IMR-90 (cell line): ENCODE data around the gene EBF3. TPM values are rescaled to one million over a fixed set of nuclear protein-coding genes. Genes with fewer than 3 reads are reported as not detected.

ENCODE experiments used
- ATAC-seq: fragments of 200-7000 bp; cut with Tn5 transposase; 2 replicates; pipeline ENCODE4 v1.9.1; 2020; ENCODE audit warnings: low read depth, mild to moderate bottlenecking, moderate library complexity
- BruUV-seq: library from RNA; stranded (reverse); fragments of 400-500 nt; replicated peaks from 2 replicates; lab custom pipeline; 2021; lab: Mats Ljungman, UMichigan
- CTCF ChIA-PET: fragments of 300-600 bp; formaldehyde crosslinking; extraction: SDS; loops from one replicate; lab custom pipeline; 2021; ENCODE audit warnings: antibody characterized with exemption; lab: Yijun Ruan, JAX
- POLR2A ChIA-PET: fragments of 300-600 bp; sonication (Branson Sonifier 250); formaldehyde crosslinking; loops from one replicate; lab custom pipeline; 2022; ENCODE audit warnings: antibody characterized with exemption; ENCODE audit not compliant: unreplicated experiment; lab: Charles Lee
- DNase-seq: peaks from one replicate; pipeline ENCODE4 v3.0.0; 2013
- H2AFZ ChIP-seq: replicated peaks from 2 replicates; pipeline ENCODE3; 2013; ENCODE audit warnings: low read length, mild to moderate bottlenecking; ENCODE audit not compliant: poor library complexity
- H2AK5ac ChIP-seq: 2 replicates; pipeline ENCODE4 v1.6.1; 2013; ENCODE audit warnings: low read depth, low read length, inconsistent platforms
- H2AK9ac ChIP-seq: replicated peaks from 2 replicates; pipeline ENCODE3; 2013; ENCODE audit warnings: mild to moderate bottlenecking, low read depth, low read length, moderate library complexity; ENCODE audit not compliant: poor library complexity
- H2BK120ac ChIP-seq: 2 replicates; pipeline ENCODE4 v1.6.1; 2013; ENCODE audit warnings: low read depth, low read length, inconsistent platforms
- H2BK15ac ChIP-seq: 3 replicates; pipeline ENCODE4 v1.6.1; 2013; ENCODE audit warnings: low read depth, low read length, inconsistent platforms
- H2BK20ac ChIP-seq: 2 replicates; pipeline ENCODE4 v1.6.1; 2013; ENCODE audit warnings: low read depth, mild to moderate bottlenecking, inconsistent platforms, low read length, moderate library complexity
- H2BK5ac ChIP-seq: 2 replicates; pipeline ENCODE4 v1.6.1; 2013; ENCODE audit warnings: mild to moderate bottlenecking, low read depth, low read length, inconsistent platforms; ENCODE audit not compliant: poor library complexity, severe bottlenecking
- H3K14ac ChIP-seq: replicated peaks from 2 replicates; pipeline ENCODE4 v1.6.1; 2013; ENCODE audit warnings: low read depth, low read length, inconsistent platforms
- H3K18ac ChIP-seq: 2 replicates; pipeline ENCODE4 v1.6.1; 2013; ENCODE audit warnings: low read depth, low read length, control low read depth
- H3K23ac ChIP-seq: 2 replicates; pipeline ENCODE4 v1.6.1; 2013; ENCODE audit warnings: low read depth, low read length, inconsistent platforms
- H3K27ac ChIP-seq: 2 replicates; pipeline ENCODE4 v1.5.1; 2013; ENCODE audit warnings: mild to moderate bottlenecking, control low read depth, low read length; ENCODE audit not compliant: insufficient read depth
- H3K27me3 ChIP-seq: 2 replicates; pipeline ENCODE4 v1.6.1; 2013; ENCODE audit warnings: low read length; ENCODE audit not compliant: control insufficient read depth, insufficient read depth
- H3K36me3 ChIP-seq: 2 replicates; pipeline ENCODE4 v1.6.1; 2013; ENCODE audit warnings: low read length, mixed read lengths; ENCODE audit not compliant: control insufficient read depth, insufficient read depth
- H3K4ac ChIP-seq: 2 replicates; pipeline ENCODE4 v1.6.1; 2013; ENCODE audit warnings: low read depth, low read length, inconsistent platforms
- H3K4me1 ChIP-seq: 2 replicates; pipeline ENCODE4 v1.6.1; 2013; ENCODE audit warnings: low read length, mixed read lengths; ENCODE audit not compliant: control insufficient read depth, insufficient read depth
- H3K4me2 ChIP-seq: 2 replicates; pipeline ENCODE4 v1.6.1; 2013; ENCODE audit warnings: low read depth, mild to moderate bottlenecking, control low read depth, low read length, moderate library complexity
- H3K4me3 ChIP-seq: 2 replicates; pipeline ENCODE4 v1.5.1; 2013; ENCODE audit warnings: low read depth, mild to moderate bottlenecking, control low read depth, low read length, moderate library complexity; ENCODE audit not compliant: insufficient read depth
- H3K56ac ChIP-seq: 2 replicates; pipeline ENCODE4 v1.6.1; 2013; ENCODE audit warnings: low read length, inconsistent platforms; ENCODE audit not compliant: insufficient read depth; ENCODE audit errors: extremely low read depth
- H3K79me1 ChIP-seq, 2 experiments: 2 replicates each; pipeline ENCODE4 v1.6.1; 2013; ENCODE audit warnings: low read length in 2 of 2, inconsistent platforms in 1 of 2, low read depth in 1 of 2
- H3K9ac ChIP-seq: 2 replicates; pipeline ENCODE4 v1.6.1; 2013; ENCODE audit warnings: low read depth, low read length, control low read depth
- H3K9me1 ChIP-seq: 2 replicates; pipeline ENCODE4 v1.6.1; 2013; ENCODE audit warnings: low read length, inconsistent platforms; ENCODE audit not compliant: insufficient read depth
- H3K9me3 ChIP-seq: 2 replicates; pipeline ENCODE4 v1.6.1; 2013; ENCODE audit warnings: low read length; ENCODE audit not compliant: control insufficient read depth, insufficient read depth
- H4K20me1 ChIP-seq: 2 replicates; pipeline ENCODE4 v1.6.1; 2013; ENCODE audit warnings: low read length, inconsistent platforms; ENCODE audit not compliant: insufficient read depth
- H4K5ac ChIP-seq: 2 replicates; pipeline ENCODE4 v1.6.1; 2013; ENCODE audit warnings: mild to moderate bottlenecking, low read depth, low read length, control low read depth
- H4K8ac ChIP-seq, 2 experiments: 2 replicates each; pipeline ENCODE4 v1.6.1; 2013; ENCODE audit warnings: low read depth in 2 of 2, low read length in 2 of 2, control low read depth in 1 of 2, inconsistent platforms in 1 of 2
- H4K91ac ChIP-seq: 2 replicates; pipeline ENCODE4 v1.6.1; 2013; ENCODE audit warnings: low read depth, low read length, inconsistent platforms; ENCODE audit not compliant: insufficient read depth
- ELK1 ChIP-seq: fragments of 150-350 bp; IDR thresholded peaks from 2 replicates; pipeline ENCODE4 v1.6.1; 2016; ENCODE audit warnings: low read depth, mild to moderate bottlenecking, low read length, moderate library complexity, borderline replicate concordance
- WGBS, 2 experiments: methylation state at CpG; one replicate each; pipeline versions ENCODE4 v1.1.5 to v1.1.7; 2013; ENCODE audit warnings: missing lambda C conversion rate in 2 of 2; ENCODE audit not compliant: insufficient read length in 1 of 2; ENCODE audit errors: extremely low coverage in 2 of 2; 5-methylcytosine and 5-hydroxymethylcytosine counted together
- dilution Hi-C: fragments of 300-500 bp; cut with HindIII; formaldehyde crosslinking; loops from one replicate; pipeline ENCODE4 v1.14.3; 2018; ENCODE audit warnings: low sequenced_read_pairs; ENCODE audit not compliant: unreplicated experiment
- in situ Hi-C: fragments of 300-500 bp; cut with MboI; formaldehyde crosslinking; loops from 3 replicates; pipeline ENCODE4 v1.14.3; 2019; ENCODE audit warnings: low sequenced_read_pairs, inconsistent platforms, mixed read lengths
- intact Hi-C: fragments of 100-400 bp; cut with micrococcal nuclease; formaldehyde crosslinking; loops from 2 replicates; pipeline ENCODE4 v1.10.0; 2022
- polyA plus RNA-seq, 3 experiments: library from polyadenylated mRNA; depleted of rRNA; stranded (reverse); fragments of >200 nt; gene quantifications; 2 replicates each; pipeline ENCODE4 v1.2.3, GENCODE V29; 2012; ENCODE audit warnings: low replicate concordance in 1 of 3
- total RNA-seq: library from RNA; depleted of rRNA; stranded (reverse); fragments of >200 nt; gene quantifications from 2 replicates; pipeline ENCODE4 v1.2.3, GENCODE V29; 2012

EBF3 gene
- total and polyA plus RNA-seq, 2 of the 4 experiments (the other 2 are of a cell fraction): 0.36 to 0.70 TPM

GRCh38 chr10:129956286-129956670, 7.8 kb downstream of the EBF3 start:
- Histone ChIP-seq H3K23ac (no peak overlapping the region), H3K36me3 (peaks cover 5% of the 10 kb centered on the region; the same call in 1 of the 2 replicates), H3K4me1 (peaks cover 2% of the 10 kb centered on the region; the same call in 1 of the 2 replicates), H3K27ac (no peak overlapping the region), H4K8ac (no peak overlapping the region), H3K27me3 (peaks cover 28% of the 10 kb centered on the region), H4K91ac (no peak overlapping the region), H4K20me1 (no peaks in the 10 kb centered on the region), H2AK9ac (no peak overlapping the region), H3K56ac (no peak overlapping the region), H3K18ac (no peak overlapping the region), H2BK120ac (no peak overlapping the region), H3K4me3 (no peak overlapping the region), H3K79me1 (no peaks in the 10 kb centered on the region), H4K5ac (no peak overlapping the region), H3K9ac (no peak overlapping the region), H3K9me1 (no peaks in the 10 kb centered on the region), H2BK5ac (no peak overlapping the region), H2AK5ac (no peak overlapping the region), H3K4me2 (no peak overlapping the region), H3K14ac (no peak overlapping the region), H2BK20ac (no peak overlapping the region), H3K9me3 (no peaks in the 10 kb centered on the region), H2AFZ (no peak overlapping the region), H2BK15ac (no peak overlapping the region), H3K4ac (no peak overlapping the region)
- intact Hi-C loops: loop anchor here (5.0 to 10.0 kb wide), 2 partner anchors 631 to 859 kb away; no protein-coding TSS in a partner anchor
- DNase-seq (no peak), ATAC-seq (no peak)
- no TSS peak for BruUV-seq
- dilution Hi-C loops: no loop called here
- WGBS, 2 experiments: no CpG with 5 or more reads among the region's 9 CpGs
- in situ Hi-C loops: no loop called here
- no peak for TF ChIP-seq ELK1
- ChIA-PET POLR2A (no interaction called here), CTCF (no interaction called here)
